ENCODE results near the gene SV2B.

The SV2B gene

DNA sequence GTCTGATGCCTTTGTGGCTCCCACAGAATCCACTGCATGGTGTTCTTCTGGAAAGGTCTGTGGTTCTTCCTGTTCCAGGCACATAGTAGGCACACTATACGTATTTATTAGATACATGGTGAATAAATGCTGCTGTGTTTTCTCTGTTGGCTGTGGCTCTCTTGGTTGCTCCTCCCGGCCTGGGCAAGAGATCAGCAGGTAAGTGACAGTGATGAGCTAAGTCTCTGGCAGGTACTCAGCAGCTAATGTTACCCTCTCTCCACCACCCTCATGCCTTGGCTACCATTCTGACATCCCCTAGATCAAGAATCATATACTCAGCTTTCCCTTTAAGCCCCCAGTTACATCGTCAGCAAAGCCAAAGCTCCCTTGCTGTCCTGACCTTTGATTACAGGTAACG lies 8.4 kb downstream of the SV2B start:
- no peak for DNase-seq

DNA sequence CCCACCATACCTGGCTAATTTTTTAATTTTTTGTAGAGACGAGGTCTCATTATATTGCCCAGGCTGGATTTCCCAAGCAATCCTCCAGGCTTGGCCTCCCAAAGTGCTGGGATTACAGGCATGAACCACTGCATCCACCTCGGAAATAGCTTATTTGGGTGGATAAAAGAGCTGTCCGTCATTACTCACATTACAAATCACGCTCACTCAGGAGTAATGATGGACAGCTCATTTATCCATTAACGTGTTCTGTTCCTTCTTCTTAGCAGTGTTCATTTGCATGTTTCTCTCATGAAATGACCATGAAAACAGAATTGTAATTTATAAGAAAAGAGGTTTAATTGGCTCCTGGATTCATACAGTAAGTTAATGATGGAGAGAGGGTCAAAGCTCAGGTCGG lies 9.8 kb downstream of the SV2B start:
- no peak for DNase-seq

DNA sequence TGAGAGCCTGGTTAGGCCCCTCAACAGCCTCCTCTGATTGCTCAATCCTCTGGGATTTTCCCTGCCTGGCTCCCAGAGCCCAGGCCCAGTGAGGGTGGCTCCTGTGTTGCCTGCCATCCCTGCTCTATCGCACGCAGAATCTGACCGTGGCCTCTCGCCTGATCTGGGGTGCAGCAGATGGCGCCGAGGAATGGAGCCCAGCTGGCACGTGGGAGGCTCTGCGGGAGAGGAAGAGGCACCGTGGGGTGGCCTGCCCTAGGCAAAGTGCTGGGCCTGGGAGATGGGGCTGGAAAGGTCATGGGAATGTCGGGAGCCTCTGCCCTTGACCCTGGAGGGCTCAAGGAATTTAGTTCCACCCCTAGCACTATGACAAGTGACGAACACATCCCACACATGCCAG lies 10.3 kb downstream of the SV2B start:
- DNase-seq = no peak

DNA sequence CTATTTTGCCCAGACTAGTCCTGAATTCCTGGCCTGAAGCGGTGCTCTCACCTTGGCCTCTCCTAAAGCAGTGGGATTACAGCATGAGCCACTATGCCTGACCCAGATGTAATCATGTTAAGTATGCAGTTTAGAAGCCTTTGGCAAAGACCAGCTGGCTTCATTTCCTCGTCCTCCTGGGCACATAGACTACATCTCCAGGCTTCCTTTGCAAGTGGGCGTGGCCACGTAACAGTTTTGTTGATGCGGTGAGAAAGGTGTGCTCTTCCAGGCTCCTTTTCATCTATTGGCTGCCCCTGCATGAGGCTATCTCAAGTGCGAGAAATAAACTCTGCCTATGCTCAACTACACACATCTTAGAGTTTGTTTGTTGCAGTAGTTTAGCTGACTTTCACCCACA lies 13.0 kb downstream of the SV2B start:
- no peak for DNase-seq

DNA sequence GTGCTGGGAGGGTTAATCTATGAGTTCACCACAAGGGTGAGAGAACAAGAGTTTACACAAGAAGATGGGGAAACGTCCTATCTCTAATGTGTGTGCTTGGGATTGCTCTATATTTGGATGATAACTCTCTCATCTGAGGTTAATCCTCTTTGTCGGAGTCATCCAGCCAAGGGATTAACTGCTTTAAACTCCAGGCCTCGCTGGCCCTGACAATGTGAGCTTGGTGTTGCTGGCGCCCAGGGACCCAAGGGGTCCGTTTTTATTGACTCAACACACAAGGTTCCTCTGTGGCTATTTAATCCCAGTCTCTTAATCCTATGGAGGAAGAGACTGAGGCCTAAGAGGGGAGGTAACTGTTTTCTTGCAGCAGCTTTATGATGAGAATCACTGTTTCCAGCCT lies 14.2 kb downstream of the SV2B start:
- no peak for DNase-seq

DNA sequence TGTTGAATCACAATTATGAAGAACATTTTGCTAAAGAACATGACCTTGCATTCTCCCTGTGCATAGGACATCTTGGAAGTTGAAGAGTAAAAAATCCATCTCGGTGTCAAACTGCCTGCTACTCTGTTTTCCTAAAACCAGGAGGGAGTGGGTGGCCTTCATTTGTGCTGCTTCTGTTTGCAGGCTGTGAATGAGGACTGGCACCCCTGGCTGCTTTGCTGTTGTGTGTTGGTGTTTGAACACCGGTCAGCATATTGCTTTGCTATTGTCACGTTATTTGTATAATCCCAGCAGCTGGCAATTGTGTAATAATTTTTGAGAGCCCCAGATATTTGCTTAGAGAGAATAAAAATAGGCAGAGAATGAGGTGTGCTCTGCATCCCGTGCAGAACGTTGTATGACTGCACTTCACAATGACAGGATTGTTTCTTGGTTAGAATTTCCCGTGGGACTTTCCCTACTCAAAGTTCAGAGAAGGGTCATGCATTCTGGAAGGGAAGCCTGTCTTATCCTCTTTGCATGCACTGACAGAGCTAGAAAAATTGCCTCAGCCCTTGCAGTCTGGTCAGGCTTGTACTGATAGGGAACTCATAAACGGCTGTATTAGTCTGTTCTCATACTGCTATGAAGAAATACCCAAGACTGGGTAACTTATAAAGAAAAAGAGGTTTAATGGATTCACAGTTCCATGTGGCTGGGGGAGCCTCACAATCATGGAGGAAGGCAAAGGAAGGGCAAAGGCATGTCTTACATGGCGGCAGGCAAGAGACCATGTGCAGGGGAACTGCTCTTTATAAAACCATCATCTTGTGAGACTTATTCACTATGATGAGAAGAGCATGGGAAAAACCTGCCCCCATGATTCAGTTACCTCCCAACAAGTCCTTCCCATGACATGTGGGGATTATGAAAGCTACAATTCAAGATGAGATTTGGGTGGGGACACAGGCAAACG lies 16.3 kb downstream of the SV2B start:
- DNase-seq = peak; percentile 59

DNA sequence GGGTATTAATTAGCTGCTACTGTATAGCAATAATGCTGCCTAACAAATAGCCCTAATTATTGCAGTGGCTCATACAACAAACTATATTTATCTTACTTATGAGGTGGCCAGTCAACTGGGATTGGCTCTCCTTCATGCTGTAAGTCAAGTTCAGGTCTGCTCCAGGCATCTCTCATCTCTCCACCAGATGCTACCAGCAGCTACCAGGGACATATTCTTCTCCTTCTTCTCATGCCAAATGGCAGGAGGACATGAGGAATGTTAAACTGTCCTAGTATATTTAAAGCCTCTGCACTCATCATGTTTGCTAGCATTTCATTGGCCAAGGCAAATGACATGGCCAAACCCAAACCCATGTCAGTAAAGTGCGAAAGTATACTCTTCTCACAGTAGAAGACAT lies 17.3 kb downstream of the SV2B start:
- DNase-seq = no peak

DNA sequence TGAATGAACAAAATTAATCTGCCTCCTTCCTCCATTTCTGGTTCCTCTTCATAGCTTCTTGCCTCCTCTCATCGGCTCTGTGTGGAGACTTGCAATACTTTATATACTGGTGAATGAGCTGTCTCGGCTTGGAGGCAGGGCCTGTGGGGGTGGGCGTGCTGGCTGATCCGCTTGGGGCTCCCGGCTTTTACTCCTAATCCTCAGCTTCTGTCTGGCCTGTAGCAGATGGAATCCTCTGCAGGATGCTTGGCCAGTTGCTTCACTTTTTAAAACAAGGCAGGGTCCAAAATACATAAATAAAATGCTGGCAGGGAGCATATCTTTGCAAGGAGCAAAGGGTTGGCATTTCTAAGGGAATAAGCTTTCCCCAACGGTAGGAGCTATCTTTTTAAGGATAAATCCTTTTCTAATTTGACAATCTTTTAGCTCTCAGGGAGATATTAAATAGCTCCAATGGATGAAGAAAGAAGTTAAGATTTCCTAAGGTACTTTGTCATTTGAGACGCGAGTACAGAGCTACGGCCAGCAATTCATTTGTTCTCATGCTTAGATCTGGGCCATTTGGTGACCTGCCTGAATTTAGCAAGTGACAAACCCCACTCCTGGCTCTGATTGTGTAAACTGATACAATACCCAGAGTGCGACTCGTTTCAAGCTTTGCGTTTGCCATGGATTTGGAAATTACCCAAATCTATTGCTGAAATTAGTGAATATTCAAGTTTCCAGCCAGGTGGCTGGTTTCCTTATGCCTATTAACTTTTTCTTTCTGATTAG lies 18.9 kb downstream of the SV2B start:
- DNase-seq = no peak

DNA sequence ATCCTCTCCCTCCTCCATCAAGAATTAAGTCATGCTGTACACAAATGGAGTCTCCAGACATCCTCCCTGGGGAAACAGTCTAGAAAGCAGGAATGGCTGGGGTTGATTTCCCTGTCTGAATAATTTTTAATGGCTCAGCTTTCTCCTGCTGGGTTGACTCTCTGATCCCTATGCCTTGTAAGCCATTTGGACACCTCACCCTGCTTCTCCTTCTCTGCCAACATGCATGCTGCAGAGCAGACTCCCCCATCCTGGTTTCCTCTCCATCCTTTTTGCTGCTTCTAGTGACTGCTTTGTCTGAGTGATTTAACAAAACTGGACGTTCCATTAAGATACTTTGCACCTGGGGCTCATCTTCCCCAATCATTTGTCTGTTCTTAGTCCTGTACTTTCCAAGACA lies 22.2 kb downstream of the SV2B start:
- no peak for DNase-seq

DNA sequence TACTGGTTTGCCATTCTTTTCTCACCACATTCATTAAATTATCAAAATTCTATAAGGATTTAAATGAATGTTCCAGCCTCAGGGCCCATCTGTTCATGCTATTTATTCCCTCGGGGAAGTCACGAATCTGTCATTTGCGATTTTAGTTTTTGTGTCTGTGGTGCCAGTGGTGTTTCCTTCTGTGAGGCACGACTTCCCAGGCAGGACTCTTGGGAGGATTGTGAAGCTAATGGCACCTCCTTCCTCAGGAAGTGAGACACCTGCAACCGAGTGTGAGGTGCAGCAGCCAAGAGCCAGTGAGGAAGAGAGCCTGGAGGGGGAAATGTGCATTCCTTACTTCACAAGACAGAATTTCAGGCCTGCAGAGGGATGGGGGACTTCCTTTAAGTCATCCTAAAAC lies 24.1 kb downstream of the SV2B start:
- DNase-seq = no peak

DNA sequence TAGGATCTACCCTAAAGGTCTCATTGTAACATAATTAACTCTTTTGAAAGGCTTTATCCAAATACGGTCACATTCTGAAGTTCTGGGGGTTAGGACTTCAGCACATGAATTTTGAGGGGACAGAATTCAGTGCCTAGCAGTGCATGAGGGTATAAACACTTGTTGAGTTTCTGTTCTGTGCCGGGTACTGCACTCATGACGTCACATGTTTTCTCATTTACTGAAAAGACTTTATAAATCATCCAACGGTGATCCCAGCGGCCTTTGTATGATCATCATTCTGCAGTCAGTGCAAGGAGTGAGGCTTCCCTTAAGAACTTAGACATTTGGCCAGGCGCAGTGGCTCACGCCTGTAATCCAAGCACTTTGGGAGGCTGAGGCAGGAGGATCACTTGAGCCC lies 25.1 kb downstream of the SV2B start:
- no peak for DNase-seq

DNA sequence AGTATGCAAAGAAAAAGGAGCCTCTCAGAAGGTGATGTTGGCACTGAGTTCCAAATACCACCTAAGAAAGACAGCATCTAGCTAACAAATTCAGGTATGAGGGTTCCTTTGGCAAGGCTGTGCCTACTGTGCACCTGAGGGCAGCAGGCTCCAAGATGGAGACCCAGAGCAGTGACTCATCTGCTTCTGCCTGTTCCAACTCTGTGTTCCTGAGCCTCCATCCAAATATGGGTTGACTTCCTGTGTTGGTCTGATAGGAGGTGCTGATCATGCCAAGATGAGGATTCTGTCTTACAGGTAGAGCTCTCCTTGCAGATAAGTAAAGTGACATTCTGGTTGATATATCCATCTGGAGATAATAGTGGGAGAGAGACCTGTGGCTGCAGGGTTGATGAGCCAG lies 26.0 kb downstream of the SV2B start:
- no peak for DNase-seq

DNA sequence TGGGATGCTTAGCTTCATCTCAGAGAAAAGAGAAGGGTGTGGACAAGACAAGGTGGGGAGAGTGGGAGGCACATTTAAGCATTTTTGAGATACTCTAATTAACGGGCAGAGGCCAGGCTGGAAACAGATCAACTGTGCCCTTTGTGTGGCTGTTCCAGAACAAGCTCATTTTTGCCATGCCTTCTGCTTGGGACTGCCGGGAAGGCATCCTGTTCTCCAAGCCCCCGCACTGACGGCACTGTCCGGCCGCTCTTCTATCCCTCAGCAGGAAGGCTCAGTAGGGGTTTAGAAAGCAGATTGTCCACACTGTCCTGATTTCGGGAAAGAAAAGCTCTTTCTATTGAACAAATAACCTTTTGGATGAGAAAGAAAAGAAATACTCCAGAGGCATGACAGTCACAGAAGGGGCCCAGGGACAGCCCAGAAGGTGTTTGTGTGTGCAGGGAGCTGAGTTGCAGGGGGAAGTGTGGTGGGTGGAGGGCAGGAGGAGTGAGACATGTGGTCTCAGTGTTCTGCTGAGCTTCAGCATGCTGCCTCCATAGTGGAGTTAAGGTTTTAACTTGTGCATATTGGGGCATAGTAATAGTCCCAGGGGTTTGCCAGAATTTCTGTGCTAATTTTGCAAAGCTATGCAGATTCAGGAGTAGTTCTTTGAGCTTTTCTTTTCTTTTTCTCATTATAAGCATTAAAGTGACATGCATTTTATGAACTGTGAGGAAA lies 27.3 kb downstream of the SV2B start:
- DNase-seq = no peak

DNA sequence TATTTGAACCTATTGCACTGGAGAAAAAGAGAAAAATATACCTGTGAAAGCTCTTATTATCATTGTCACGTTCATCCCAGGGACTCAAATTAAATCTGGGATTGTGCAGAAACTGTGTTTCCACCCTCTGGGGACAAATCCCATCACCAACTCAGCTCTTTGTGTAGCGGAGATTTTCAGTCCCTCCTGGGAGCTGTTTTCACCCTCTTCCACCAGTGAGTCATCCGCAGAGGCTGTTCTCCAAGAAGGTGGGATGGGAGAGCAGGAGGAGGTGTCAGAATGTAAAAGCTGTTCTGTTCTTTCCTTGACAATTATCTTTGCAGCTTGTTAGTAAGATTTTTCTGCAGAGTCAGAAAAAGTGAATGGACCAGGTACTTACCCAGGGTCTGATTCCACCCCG lies 28.0 kb downstream of the SV2B start:
- DNase-seq = no peak

DNA sequence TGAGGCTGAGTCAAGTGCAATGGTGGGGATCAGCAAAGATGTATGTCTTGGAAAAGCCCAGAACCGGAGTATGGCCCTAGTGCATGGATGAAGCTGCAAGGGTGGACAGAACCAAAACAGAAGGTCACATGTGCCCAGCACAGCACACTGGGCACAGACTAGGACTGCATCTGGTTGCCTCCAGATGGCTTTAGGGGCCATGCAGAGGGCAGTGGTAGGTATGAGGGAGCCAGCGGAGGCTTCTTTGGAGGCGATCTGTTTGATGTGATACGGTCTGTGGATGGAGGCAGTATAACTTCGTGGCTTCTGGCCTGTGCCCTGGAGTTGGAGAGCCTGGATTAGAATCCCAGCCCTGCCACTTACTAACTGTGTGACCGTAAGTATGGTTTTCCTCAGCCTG lies 29.4 kb downstream of the SV2B start:
- DNase-seq = no peak

DNA sequence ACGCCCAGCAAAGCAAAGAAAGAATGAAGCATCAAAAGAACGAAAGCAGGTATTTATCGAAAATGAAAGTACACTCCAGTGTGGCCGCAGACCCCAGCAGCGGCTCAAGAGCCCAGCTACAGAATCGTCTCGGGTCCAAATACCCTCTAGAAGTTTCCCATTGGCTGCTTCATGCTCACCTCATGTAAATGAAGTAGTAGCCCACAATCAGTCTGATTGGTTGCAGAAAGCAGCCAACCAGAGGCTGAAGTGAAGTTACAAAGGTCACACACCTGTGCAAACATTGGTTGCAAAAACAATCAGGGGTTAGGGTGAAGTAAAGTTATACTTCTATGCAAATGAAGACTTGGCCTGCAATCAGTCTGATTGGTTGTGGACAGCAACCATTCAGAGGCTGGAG lies 32.0 kb downstream of the SV2B start:
- no peak for DNase-seq

DNA sequence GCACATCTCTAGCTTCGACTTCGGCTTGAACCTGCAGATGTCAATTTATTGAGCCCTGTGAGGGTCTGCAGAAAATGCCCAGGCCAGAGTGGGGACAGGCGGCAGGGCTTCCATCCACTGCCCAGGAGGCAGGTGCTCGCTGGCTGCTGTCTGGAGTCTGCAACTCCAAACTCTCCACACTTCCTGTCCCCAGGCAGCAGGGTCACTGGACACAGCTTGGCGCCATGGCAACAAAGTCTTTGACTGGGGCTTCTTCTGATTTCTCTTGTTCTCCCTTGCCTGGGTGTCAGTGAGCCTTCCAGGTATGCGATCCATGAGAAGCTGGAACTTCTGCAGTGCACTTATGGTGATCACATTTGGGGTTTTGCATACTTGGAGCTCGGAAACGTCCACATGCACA lies 33.5 kb downstream of the SV2B start:
- DNase-seq = no peak

DNA sequence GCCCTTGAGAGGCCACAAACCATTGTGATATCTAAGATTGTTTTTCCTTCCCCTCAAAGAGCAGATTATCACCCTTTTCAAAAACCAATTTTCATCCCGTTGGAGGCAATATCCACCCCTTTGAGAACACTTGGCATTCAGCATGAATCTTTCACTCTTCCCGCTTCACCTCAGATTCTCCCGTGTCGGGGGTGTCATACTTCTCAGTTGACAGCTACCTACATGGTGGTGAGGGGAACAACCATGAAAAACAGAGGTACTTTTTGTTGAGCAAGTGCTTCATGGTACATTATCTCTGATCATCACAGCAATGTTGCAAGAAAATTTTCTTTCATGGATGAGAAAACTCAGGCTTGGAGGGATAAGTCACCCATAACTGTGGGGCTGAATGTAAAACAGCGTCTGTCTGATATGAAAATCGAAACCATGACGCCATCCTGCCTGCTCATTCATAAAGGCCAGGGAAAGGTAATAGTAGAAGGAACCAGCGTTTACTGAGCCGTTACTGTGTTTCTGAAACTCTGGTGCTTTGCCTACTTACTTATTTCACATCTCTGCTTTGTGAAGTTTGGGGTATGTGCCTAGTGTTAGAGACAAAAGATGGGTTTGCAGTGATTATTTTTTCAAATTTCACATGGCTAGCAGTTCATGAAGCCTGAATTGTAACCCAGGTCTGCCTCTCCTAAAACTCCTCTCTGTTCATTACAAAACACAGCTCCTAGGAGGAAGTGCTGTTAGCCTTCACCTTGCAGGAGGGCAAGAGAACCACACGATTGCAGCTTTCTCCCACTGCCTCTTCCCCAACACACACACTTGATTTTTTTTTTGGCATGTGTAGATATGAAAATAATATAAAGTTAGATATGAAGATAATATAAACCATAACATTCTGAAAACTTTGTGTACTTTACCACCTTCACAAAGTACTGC lies 35.4 kb downstream of the SV2B start:
- DNase-seq = no peak

DNA sequence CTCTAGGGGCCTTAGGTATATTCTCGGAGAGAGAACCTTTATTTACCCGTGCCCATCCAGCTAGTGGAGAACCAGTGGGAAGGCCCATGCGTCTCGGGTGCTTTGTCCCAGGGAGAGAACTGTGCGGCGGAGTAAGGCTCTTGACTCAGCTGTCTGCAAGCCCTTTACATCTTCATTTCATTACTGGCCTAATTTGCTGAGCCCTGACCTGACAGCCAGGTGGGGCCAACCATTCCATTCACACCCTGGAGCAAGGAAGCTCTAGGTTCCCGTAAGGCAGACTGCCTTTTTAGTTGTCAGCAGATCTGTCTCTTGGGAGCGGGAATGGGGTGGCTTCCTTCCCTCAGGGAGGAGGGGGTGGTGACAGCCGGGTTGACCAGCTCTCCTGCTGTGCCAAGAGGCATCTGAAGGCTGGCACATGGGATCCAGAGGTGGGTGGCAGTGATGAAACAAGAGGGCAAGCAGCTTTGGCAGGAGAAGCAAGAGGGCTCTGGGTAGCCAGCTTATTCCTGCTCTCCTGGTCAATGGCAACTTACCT lies 36.4 kb downstream of the SV2B start:
- no peak for DNase-seq

DNA sequence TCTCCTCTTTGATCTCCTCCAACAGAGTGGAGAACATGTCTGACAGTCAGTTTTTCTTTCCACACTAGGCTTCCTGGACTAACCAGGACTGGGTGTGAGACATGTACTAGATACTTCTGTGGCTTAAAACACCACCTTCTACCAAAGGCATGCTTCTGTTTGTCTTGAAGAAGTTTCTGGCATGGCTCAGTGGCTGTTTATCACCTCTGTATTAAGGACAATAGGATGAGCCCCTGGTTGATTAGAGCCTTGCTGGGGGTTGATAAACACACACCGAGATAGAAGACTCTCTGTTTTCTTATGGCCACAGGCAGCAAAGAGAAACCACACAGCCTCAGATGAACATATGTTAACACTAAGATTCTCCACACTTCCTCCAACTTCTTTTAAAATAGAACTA lies 40.5 kb downstream of the SV2B start:
- DNase-seq = no peak

DNA sequence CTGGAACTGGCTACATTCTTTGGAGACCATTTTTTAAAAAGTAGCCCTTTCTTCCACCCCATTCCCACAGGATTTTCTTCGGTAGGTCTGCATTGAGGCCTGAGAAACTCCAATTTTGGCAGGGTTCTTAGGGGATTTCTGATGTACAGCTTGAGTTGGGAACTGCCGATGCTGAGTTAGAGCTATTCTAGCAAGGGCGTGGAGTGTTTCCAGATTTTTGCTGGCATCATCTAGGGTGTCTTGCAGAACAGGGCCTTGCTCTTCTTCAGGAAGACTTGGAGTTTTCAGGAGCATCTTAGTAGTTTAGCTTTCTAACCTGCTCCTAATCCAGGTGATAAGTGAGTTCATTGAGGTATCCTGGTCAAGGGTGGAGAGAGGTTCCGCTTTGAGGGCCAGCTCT lies 41.0 kb downstream of the SV2B start:
- no peak for DNase-seq

DNA sequence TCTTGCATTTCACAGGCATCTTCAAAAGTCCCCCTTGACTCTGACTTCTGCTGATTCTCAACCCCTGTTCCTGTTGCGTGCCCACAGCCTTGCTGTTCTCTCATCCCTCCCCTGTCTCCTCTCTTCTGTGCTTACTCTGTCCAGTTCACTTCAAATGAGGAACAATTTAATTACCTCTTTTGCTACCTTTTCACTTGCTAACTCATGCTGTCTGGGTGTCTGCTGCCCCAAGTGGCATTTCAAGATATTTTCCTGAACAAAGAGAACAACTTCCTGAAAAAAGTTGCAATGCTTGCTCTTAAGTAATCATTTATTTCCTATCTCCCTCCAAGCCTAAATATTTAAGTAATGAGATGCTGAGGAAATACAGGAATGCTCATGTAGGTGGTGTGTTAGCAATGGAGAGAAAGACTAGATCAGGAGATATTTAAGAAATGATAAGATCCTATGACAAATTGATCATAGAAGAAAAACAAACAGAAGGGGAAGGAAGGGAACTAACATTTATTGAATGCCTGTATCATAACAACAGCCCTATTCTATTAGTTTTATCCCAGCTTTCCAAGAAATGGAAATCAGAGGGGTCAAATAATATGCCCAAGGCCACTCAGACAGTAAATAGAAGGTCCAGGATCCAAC lies 42.2 kb downstream of the SV2B start:
- peak; percentile 27 for DNase-seq
